GM23338 (cell line): ENCODE measurements around the gene DPP3.

Experiments
- CREB1 ChIP-seq: fragments of 250-450 bp; sonication (Bioruptor Pico); IDR thresholded peaks from 2 replicates; pipeline ENCODE4 v1.5.0; 2020; ENCODE audit warnings: low read depth, mild to moderate bottlenecking, moderate library complexity
- CTCF ChIP-seq, 2 experiments: fragments of 200-600 bp in 1 of 2; sonication (generic) in 1 of 2; conservative IDR thresholded peaks; 2 replicates each; pipeline versions ENCODE4 v1.5.1 to v1.6.1; 2016 to 2017; ENCODE audit warnings: antibody characterized with exemption in 2 of 2, low read depth in 2 of 2, mild to moderate bottlenecking in 2 of 2, moderate library complexity in 1 of 2
- ETS1 ChIP-seq: IDR thresholded peaks from 2 replicates; pipeline ENCODE4 v1.6.1; 2016; ENCODE audit warnings: antibody characterized with exemption
- EZH2 ChIP-seq: fragments of 200-600 bp; sonication (generic); IDR thresholded peaks from one replicate; pipeline ENCODE4 v1.8.0; 2017; ENCODE audit warnings: antibody characterized with exemption, mild to moderate bottlenecking, low read depth; ENCODE audit not compliant: unreplicated experiment
- EZH2phosphoT487 ChIP-seq: fragments of 200-600 bp; sonication (generic); IDR thresholded peaks from one replicate; pipeline ENCODE4 v1.8.1; 2018; ENCODE audit warnings: antibody characterized with exemption; ENCODE audit not compliant: unreplicated experiment
- JUNB ChIP-seq: IDR thresholded peaks from one replicate; pipeline ENCODE4 v1.6.1; 2016; ENCODE audit warnings: antibody characterized with exemption; ENCODE audit not compliant: unreplicated experiment
- NANOG ChIP-seq: IDR thresholded peaks from 2 replicates; pipeline ENCODE4 v1.6.1; 2016; ENCODE audit warnings: antibody characterized with exemption, borderline replicate concordance
- POLR2AphosphoS5 ChIP-seq: IDR thresholded peaks from 2 replicates; pipeline ENCODE4 v1.6.1; 2016; ENCODE audit warnings: antibody characterized with exemption, low read depth
- REST ChIP-seq: IDR thresholded peaks from one replicate; pipeline ENCODE4 v1.6.1; 2018; ENCODE audit warnings: antibody characterized with exemption; ENCODE audit not compliant: unreplicated experiment
- STAT1 ChIP-seq: IDR thresholded peaks from one replicate; pipeline ENCODE4 v1.6.1; 2016; ENCODE audit warnings: antibody characterized with exemption; ENCODE audit not compliant: unreplicated experiment
- ZNF331 ChIP-seq: fragments of 250-450 bp; sonication (Bioruptor Pico); IDR thresholded peaks from 2 replicates; pipeline ENCODE4 v1.5.0; 2020; ENCODE audit warnings: low read depth, mild to moderate bottlenecking, moderate library complexity
- ZNF462 ChIP-seq: fragments of 250-450 bp; sonication (Bioruptor Pico); IDR thresholded peaks from 2 replicates; pipeline ENCODE4 v1.5.0; 2020; ENCODE audit warnings: mild to moderate bottlenecking, moderate library complexity

- TF ChIP-seq EZH2: no peak
- no peak for TF ChIP-seq CTCF (conservative IDR thresholded peaks at IDR 0.05; ENCODE audit: low read depth in 2 of 2)
- no peak for TF ChIP-seq REST
- TF ChIP-seq POLR2AphosphoS5: no peak
- no peak for TF ChIP-seq CREB1 (CRISPR knock-in tag)
- no peak for TF ChIP-seq EZH2phosphoT487
- no peak for TF ChIP-seq JUNB
- TF ChIP-seq ETS1: no peak
- TF ChIP-seq ZNF462: no peak
- no peak for TF ChIP-seq NANOG
- no peak for TF ChIP-seq ZNF331 (CRISPR knock-in tag)
- no peak for TF ChIP-seq STAT1
Measured at GRCh38 chr11:66493130-66493529, 12.9 kb downstream of the DPP3 start.
